Bronchial epithelial cell (primary cell): ENCODE measurements around the gene MALAT1. TPM values are rescaled to one million over a fixed set of nuclear protein-coding genes. Genes with fewer than 3 reads are reported as not detected.

Experiments
- DNase-seq: peaks from one replicate; pipeline ENCODE4 v3.0.0-alpha.2; 2010; ENCODE audit warnings: low read depth
- FAIRE-seq: peaks from 2 replicates; lab custom pipeline; 2011; peaks lifted over from hg19 to GRCh38; lab: Jason Lieb, UNC
- H3K27me3 ChIP-seq: 2 replicates; pipeline ENCODE4 v1.5.1; 2011; ENCODE audit warnings: low read length; ENCODE audit not compliant: control insufficient read depth, insufficient read depth
- H3K36me3 ChIP-seq: 2 replicates; pipeline ENCODE4 v1.5.1; 2011; ENCODE audit warnings: low read length; ENCODE audit not compliant: control insufficient read depth, insufficient read depth
- H3K4me3 ChIP-seq: 2 replicates; pipeline ENCODE4 v1.5.1; 2011; ENCODE audit warnings: mild to moderate bottlenecking, low read depth, low read length, control low read depth
- CTCF ChIP-seq: IDR thresholded peaks from 2 replicates; pipeline ENCODE4 v1.5.1; 2011; ENCODE audit warnings: mild to moderate bottlenecking, moderate library complexity, low read length, control low read depth, inconsistent platforms; ENCODE audit not compliant: insufficient read depth, severe bottlenecking
- total RNA-seq: library from RNA; depleted of rRNA; stranded (reverse); fragments of >200 nt; gene quantifications from 2 replicates; pipeline ENCODE4 v1.2.1, GENCODE V29; 2014

The MALAT1 gene
- total RNA-seq, 1 donor from 2014 or later = 11,095 TPM

DNA sequence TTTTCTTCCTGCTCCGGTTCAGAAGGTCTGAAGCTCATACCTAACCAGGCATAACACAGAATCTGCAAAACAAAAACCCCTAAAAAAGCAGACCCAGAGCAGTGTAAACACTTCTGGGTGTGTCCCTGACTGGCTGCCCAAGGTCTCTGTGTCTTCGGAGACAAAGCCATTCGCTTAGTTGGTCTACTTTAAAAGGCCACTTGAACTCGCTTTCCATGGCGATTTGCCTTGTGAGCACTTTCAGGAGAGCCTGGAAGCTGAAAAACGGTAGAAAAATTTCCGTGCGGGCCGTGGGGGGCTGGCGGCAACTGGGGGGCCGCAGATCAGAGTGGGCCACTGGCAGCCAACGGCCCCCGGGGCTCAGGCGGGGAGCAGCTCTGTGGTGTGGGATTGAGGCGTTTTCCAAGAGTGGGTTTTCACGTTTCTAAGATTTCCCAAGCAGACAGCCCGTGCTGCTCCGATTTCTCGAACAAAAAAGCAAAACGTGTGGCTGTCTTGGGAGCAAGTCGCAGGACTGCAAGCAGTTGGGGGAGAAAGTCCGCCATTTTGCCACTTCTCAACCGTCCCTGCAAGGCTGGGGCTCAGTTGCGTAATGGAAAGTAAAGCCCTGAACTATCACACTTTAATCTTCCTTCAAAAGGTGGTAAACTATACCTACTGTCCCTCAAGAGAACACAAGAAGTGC lies 661 bp upstream of the MALAT1 start:
- TF ChIP-seq CTCF = no peak
- peak overlapping the region; percentile 50 for H3K4me3 ChIP-seq
- H3K27me3 ChIP-seq = no peaks in the 10 kb centered on the region
- peaks cover 10% of the 10 kb centered on the region for H3K36me3 ChIP-seq
- FAIRE-seq = no peak
- peak; percentile 52 for DNase-seq

GRCh38 chr11:65498727-65498976 lies 193 bp upstream of the MALAT1 start:
- peaks cover 10% of the 10 kb centered on the region for H3K36me3 ChIP-seq
- H3K4me3 ChIP-seq = peak overlapping the region; percentile 50
- no peaks in the 10 kb centered on the region for H3K27me3 ChIP-seq
- DNase-seq (no peak), FAIRE-seq (no peak)
- no peak for TF ChIP-seq CTCF

DNA sequence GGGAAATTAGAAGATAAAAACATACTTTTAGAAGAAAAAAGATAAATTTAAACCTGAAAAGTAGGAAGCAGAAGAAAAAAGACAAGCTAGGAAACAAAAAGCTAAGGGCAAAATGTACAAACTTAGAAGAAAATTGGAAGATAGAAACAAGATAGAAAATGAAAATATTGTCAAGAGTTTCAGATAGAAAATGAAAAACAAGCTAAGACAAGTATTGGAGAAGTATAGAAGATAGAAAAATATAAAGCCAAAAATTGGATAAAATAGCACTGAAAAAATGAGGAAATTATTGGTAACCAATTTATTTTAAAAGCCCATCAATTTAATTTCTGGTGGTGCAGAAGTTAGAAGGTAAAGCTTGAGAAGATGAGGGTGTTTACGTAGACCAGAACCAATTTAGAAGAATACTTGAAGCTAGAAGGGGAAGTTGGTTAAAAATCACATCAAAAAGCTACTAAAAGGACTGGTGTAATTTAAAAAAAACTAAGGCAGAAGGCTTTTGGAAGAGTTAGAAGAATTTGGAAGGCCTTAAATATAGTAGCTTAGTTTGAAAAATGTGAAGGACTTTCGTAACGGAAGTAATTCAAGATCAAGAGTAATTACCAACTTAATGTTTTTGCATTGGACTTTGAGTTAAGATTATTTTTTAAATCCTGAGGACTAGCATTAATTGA lies 1.0 kb downstream of the MALAT1 start:
- H3K4me3 ChIP-seq = peak overlapping the region; percentile 50
- no peak for TF ChIP-seq CTCF
- no peaks in the 10 kb centered on the region for H3K27me3 ChIP-seq
- H3K36me3 ChIP-seq = peaks cover 13% of the 10 kb centered on the region
- DNase-seq (no peak), FAIRE-seq (no peak)

DNA sequence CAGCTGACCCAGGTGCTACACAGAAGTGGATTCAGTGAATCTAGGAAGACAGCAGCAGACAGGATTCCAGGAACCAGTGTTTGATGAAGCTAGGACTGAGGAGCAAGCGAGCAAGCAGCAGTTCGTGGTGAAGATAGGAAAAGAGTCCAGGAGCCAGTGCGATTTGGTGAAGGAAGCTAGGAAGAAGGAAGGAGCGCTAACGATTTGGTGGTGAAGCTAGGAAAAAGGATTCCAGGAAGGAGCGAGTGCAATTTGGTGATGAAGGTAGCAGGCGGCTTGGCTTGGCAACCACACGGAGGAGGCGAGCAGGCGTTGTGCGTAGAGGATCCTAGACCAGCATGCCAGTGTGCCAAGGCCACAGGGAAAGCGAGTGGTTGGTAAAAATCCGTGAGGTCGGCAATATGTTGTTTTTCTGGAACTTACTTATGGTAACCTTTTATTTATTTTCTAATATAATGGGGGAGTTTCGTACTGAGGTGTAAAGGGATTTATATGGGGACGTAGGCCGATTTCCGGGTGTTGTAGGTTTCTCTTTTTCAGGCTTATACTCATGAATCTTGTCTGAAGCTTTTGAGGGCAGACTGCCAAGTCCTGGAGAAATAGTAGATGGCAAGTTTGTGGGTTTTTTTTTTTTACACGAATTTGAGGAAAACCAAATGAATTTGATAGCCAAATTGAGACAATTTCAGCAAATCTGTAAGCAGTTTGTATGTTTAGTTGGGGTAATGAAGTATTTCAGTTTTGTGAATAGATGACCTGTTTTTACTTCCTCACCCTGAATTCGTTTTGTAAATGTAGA lies 1.7 kb downstream of the MALAT1 start:
- Histone ChIP-seq H3K27me3 (no peaks in the 10 kb centered on the region), H3K4me3 (peak overlapping the region; percentile 50), H3K36me3 (peaks cover 13% of the 10 kb centered on the region)
- no peak for TF ChIP-seq CTCF
- FAIRE-seq = no peak
- DNase-seq = peak; percentile 18

DNA sequence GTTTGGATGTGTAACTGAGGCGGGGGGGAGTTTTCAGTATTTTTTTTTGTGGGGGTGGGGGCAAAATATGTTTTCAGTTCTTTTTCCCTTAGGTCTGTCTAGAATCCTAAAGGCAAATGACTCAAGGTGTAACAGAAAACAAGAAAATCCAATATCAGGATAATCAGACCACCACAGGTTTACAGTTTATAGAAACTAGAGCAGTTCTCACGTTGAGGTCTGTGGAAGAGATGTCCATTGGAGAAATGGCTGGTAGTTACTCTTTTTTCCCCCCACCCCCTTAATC lies 2.3 kb downstream of the MALAT1 start:
- Histone ChIP-seq H3K36me3 (peaks cover 13% of the 10 kb centered on the region), H3K4me3 (peak overlapping the region; percentile 50), H3K27me3 (no peaks in the 10 kb centered on the region)
- TF ChIP-seq CTCF = no peak
- DNase-seq (no peak), FAIRE-seq (no peak)
